ENCODE results near the gene SLC47A2.
A peak's percentile ranks its signal among the peaks of the same experiment; 100 is the strongest.
"Not testable (repeated sequence)": the region's sequence is repeated elsewhere in the genome, so short reads cannot be mapped to it uniquely, and the experiment has no call there.

Gene SLC47A2

DNA sequence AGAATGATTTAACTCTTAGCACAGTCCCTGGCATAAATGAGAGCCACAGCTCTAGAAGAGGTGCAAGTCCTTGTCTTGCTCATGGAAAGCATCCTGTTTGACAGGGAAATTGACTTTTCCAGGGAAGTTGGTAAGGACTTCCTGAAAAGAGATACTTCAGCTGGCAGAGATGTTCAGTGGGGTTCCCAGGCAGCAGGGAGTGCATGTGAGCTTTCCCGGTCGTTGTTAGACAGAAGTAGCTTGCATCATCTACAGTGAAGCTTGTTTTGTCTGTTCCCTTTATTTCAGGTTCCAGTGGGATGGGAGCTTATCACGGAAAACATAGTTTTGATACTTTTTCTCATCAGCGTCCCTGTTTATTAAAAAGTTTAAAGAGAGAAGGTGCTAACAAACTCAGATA lies 45.0 kb downstream of the SLC47A2 start:
- no peak for DNase-seq (ENCODE audit: low read depth, low spot score)

GRCh38 chr17:19670908-19671307 lies 45.5 kb downstream of the SLC47A2 start:
- DNase-seq (ENCODE audit: low read depth, low spot score), result no peak

DNA sequence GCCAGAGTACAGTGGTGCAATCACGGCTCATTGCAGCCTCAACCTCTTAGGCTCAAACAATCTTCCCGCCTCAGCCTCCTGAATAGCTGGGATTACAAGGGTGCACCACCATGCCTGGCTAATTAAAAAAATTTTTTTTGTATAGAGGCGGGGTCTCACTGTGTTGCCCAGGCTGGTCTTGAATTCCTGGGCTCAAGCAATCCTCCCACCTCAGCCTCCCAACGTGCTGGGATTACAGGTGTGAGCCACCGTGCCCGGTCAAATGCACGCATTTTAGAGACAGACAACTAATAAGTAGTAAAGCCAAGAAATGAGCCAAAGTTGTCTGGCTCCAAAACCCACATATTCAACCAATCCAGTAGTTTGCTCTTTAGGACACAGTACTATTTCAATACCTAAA lies 46.7 kb downstream of the SLC47A2 start:
- not testable (repeated sequence) for DNase-seq (ENCODE audit: low read depth, low spot score)

DNA sequence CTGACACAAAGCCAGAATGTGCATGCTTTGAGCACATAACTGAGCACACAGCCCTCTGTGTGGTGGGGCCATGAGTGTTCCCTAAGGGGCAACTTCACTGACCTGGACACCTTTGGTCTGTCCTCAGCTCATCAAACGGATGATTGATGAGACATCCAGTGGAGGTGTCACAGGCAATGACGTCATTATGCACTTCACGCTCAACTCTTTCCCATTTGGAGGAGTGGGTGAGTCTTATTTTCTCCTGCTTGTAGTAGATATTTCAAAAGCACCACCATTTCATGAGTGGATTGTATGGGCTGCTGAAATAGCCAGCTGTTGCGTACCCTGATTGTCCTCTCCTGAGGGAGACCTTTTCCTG lies 51.6 kb downstream of the SLC47A2 start:
- no peak for DNase-seq (ENCODE audit: low read depth, low spot score)

- DNase-seq (ENCODE audit: low read depth, low spot score), result no peak
Observed at GRCh38 chr17:19664136-19664820, 52.1 kb downstream of the SLC47A2 start.

DNA sequence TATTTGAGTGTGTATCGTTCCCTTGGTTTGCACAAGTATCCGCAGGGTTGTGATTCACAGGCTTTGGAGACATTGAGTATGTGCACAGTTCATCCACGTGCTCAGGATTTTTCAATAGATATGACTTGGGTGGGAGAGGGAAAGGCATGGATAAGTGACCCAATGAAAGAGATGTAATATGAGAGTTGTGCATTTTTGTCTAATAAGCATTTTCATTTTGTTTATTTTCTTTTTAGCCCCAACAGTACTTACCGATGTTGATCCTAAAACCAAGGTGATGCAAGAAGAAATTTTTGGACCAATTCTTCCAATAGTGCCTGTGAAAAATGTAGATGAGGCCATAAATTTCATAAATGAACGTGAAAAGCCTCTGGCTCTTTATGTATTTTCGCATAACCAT lies 53.3 kb downstream of the SLC47A2 start:
- no peak for DNase-seq (ENCODE audit: low read depth, low spot score)

- DNase-seq (ENCODE audit: low read depth, low spot score), result no peak
Observed at GRCh38 chr17:19661121-19661520, 55.3 kb downstream of the SLC47A2 start.

GRCh38 chr17:19660219-19660870 lies 56.0 kb downstream of the SLC47A2 start:
- no peak for DNase-seq (ENCODE audit: low read depth, low spot score)

GRCh38 chr17:19659366-19660177 lies 56.8 kb downstream of the SLC47A2 start:
- DNase-seq (ENCODE audit: low read depth, low spot score), result no peak

- DNase-seq (ENCODE audit: low read depth, low spot score), result no peak
Observed at GRCh38 chr17:19656851-19657581, 59.4 kb downstream of the SLC47A2 start.

- no peak for DNase-seq (ENCODE audit: low read depth, low spot score)
Observed at GRCh38 chr17:19656336-19656735, 60.0 kb downstream of the SLC47A2 start.

GRCh38 chr17:19654896-19655295 lies 61.5 kb downstream of the SLC47A2 start:
- DNase-seq (ENCODE audit: low read depth, low spot score), result no peak

GRCh38 chr17:19654342-19654886 lies 62.0 kb downstream of the SLC47A2 start:
- no peak for DNase-seq (ENCODE audit: low read depth, low spot score)

- DNase-seq (ENCODE audit: low read depth, low spot score), result no peak
Observed at GRCh38 chr17:19652595-19652994, 63.8 kb downstream of the SLC47A2 start.

DNA sequence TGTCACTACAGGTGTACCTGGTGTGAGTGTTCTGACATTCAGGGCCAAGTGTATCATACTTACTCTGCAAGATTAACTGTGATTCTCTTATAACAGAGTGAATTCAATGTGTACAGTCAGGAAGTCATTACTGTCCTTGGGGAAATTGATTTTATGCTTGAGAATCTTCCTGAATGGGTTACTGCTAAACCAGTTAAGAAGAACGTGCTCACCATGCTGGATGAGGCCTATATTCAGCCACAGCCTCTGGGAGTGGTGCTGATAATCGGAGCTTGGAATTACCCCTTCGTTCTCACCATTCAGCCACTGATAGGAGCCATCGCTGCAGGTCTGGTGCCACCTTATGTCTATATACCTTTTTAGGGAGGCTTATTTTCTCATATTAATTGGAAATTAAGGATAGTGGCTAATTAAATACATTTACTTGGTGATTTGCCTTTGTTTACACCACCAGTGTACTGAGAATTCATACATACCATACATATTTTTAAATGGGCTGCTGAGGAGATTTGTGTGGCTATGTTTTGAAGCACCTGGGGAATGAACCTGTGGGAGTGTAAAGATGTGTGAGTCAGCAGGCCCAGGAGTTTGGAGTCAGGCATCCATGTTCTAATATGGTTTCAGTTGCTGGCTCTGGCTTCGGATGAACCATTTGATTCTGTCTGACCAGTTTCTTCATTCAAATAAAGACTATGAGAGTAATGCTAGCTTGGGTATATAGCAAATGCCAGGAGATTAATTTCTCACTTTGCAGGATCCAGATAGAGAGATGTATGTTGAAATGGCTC lies 64.7 kb downstream of the SLC47A2 start:
- no peak for DNase-seq (ENCODE audit: low read depth, low spot score)

DNA sequence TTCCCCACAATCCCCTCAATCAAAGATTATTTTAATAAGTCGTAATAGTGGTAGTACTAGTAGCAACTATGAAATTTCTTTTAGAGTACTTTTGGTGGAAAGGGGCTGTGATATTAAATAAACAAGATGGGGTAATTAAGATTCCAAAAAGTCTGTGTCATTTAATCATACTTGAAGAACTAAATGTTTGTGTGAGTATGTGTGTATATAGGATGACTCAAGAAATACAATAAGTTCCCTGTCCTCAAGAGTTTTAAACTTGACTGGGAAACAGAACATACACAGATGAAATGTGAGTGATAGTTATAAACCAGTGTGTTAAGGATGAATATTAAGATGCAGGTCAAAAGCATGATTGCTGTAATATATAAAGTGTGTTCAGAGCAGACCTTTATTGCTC lies 65.6 kb downstream of the SLC47A2 start:
- DNase-seq (ENCODE audit: low read depth, low spot score), result no peak

GRCh38 chr17:19649274-19649541 lies 67.2 kb downstream of the SLC47A2 start:
- DNase-seq (ENCODE audit: low read depth, low spot score), result no peak

DNA sequence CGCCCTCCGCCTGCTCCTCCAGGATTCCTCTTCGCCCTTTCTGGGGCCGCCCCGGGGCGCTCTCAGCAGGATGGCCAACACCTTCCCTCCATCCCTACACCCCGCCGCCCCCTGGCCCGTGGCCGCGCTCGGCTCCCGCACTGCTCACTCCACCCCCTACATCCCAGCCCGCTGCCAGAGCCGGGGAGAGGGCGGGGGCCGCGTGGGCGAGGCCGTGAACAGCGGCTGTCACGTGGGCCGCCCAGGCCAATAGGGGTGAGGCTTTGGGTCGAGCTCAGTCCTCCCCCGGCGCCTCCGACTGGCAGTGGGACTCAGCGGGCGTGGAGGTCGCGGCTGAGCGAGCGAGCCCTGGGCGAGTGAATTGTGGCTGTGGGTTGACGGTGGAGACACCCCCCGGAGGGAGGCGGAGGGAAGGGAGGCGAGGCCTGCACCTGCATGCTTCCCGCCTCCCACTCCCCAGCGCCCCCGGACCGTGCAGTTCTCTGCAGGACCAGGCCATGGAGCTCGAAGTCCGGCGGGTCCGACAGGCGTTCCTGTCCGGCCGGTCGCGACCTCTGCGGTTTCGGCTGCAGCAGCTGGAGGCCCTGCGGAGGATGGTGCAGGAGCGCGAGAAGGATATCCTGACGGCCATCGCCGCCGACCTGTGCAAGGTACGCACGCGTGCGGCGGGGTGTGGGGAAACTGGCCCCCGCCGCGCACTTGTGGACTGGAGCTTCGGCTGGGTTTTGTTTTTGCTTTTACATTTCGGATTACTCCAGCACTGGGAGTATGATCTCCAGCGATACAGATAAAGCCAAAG lies 67.7 kb downstream of the SLC47A2 start, which contains the start of gene ALDH3A2:
ALDH3A2 (plus strand) TSS at position 277 of the 799 bp plus-strand sequence; CDS start at position 498, 221 bp downstream.
- peak; percentile 83 for DNase-seq (ENCODE audit: low read depth, low spot score)

GRCh38 chr17:19647697-19648474 lies 68.5 kb downstream of the SLC47A2 start:
- DNase-seq (ENCODE audit: low read depth, low spot score), result no peak
